ENCODE measurements around the gene RIT2. TPM values are rescaled to one million over a fixed set of nuclear protein-coding genes. Genes with fewer than 3 reads are reported as not detected.
"Not testable (repeated sequence)": the region's sequence is repeated elsewhere in the genome, so short reads cannot be mapped to it uniquely, and the experiment has no call there.

The RIT2 gene
- total RNA-seq, 1 donor from 2014 or later: not detected

DNA sequence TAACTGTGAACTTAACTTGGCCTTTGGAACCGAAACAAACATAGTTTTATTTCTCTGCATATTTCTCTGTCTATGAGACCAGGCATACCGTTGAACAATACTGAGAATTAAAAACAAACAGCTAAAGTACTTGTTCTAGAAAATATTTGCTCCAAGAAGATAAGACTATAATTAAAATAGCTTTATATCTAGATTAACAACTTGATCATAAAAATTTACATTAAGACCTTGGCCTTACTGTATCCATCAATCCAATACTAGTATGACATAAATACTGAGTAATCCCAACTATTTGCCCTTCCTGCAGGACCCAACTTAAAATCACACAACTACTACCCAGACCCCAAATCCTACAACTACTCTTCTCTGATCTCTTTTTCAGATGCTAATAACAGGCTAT lies 260.9 kb downstream of the RIT2 start:
- no peak for DNase-seq (ENCODE audit: low spot score)

- no peak for DNase-seq (ENCODE audit: low spot score)
Observed at GRCh38 chr18:42850174-42851083, 265.1 kb downstream of the RIT2 start.

DNA sequence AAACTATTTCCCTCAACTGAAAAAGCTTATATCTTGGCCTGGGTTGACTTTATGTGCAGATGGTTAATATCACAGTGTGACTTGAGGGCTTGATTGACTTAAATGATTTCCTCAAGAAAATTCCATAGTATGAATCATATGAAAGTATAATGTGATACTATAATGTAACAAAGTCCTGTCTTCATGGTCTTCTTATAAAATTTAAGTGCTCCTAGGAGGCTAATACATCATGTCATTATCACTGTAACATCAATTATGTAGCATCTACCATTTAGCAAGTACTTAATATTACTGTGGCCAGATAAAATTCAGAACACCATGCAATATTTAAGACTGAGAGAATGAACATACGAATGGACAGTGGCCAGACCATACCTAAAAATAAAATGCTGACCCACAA lies 276.1 kb downstream of the RIT2 start:
- DNase-seq (ENCODE audit: low spot score): no peak

GRCh38 chr18:42838546-42839145 lies 276.8 kb downstream of the RIT2 start:
- DNase-seq (ENCODE audit: low spot score): no peak

DNA sequence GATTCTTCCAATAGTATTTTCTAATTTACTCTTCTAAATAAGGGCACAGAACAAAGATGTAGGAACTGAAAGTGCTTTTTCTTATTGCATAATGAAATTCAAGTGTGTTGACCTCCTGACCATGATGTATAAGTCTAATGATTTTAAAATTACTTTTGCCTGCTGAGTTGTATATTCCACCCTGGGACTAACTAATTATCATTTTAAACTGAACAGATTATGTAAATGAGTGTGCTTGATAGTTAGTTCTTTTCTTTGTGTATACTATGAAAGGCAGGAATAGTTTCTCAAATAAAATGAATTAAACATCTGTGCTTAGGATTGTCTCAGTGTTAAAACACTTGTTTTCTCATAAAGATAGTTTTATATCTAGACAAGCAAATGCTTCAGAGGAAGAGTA lies 284.5 kb downstream of the RIT2 start:
- no peak for DNase-seq (ENCODE audit: low spot score)

DNA sequence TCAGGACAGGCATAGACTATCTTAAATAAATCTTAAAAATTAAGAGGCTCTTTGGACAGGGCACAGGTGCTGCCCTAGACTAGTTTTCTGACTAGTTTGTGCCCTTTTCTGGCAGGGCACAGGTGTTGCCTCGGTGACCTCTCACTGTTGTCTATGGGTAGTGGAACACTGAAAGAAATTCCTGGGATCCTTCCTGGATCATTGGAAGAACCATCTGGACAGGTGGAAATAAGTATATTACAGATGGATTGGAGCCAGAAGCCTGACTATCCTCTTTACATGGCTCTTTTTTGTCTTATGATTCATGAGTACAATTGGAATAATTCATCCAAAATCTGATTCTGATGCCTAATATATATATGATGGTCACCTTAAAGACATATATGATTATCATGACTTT lies 286.6 kb downstream of the RIT2 start:
- no peak for DNase-seq (ENCODE audit: low spot score)

GRCh38 chr18:42824178-42824577 lies 291.3 kb downstream of the RIT2 start:
- no peak for DNase-seq (ENCODE audit: low spot score)

DNA sequence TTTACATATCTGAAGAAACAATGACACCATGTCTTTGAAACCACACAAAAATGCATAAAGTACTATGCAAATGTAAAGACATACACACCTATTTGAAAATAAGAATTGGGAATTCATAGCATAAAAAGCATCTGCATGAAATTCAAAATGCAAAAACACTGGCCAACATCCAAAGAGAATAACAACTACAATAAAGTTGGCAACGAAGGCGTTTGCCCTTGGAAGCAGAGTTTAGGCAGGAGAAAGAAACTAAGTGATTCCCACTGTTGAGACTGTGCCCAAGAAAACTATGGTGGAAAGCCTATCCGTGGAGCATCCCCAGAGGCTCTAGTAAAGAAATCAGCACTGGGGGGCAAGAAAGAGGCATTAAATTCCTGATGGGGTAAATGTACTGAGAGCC lies 292.8 kb downstream of the RIT2 start:
- no peak for DNase-seq (ENCODE audit: low spot score)

GRCh38 chr18:42821492-42821891 lies 294.0 kb downstream of the RIT2 start:
- DNase-seq (ENCODE audit: low spot score): no peak

- DNase-seq (ENCODE audit: low spot score): no peak
Observed at GRCh38 chr18:42814618-42815017, 300.9 kb downstream of the RIT2 start.

- no peak for DNase-seq (ENCODE audit: low spot score)
Observed at GRCh38 chr18:42814184-42814583, 301.3 kb downstream of the RIT2 start.

- no peak for DNase-seq (ENCODE audit: low spot score)
Observed at GRCh38 chr18:42813570-42813969, 301.9 kb downstream of the RIT2 start.

GRCh38 chr18:42807887-42808286 lies 307.6 kb downstream of the RIT2 start:
- no peak for DNase-seq (ENCODE audit: low spot score)

DNA sequence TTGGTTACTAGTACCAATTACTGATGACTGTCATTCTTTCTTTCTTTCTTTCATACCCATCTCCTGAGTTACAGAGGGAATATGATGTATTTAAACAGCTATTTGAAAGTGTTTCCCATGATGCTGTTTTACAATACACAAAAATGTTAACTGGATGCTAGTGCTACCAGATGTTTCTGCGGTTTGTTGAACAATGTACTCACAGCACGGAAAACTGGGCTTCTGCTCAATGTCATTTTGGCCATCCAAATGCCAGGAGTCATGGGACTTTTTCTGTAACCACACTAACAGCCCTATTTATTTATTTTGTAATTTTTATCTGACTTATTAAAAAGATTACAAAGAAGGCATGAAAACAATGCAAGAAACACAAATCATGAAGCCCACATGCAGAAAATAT lies 313.8 kb downstream of the RIT2 start:
- no peak for DNase-seq (ENCODE audit: low spot score)

DNA sequence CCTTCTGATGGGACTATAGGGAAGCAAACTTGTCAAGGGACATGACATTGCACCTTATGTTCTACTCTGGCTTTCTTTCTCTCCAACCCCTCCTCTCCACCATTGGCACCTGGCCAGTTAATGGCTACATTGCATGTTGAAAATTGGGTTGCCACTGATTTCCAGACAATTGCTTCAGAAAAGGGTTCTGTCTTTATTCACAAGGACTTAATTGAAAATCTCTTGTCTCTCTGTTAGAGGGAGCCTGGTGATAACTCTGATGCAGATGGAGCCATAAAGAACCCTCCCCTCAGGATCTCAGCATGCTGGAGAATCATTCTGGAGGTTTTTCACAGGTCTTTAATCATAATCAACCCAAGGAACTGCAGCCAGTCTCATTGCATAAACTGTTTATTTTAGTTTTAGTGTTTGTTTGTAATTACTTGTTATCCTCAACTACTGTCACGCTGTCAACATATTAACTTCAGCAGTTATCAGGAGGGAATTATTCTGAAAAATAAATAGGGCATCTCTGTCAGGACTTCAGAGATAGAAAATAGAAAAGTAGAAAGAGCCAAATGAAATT lies 316.8 kb downstream of the RIT2 start:
- no peak for DNase-seq (ENCODE audit: low spot score)

- not testable (repeated sequence) for DNase-seq (ENCODE audit: low spot score)
Observed at GRCh38 chr18:42795213-42795789, 320.2 kb downstream of the RIT2 start.

GRCh38 chr18:42792731-42793130 lies 322.8 kb downstream of the RIT2 start:
- DNase-seq (ENCODE audit: low spot score): no peak

GRCh38 chr18:42784632-42785031 lies 330.9 kb downstream of the RIT2 start:
- no peak for DNase-seq (ENCODE audit: low spot score)

GRCh38 chr18:42782929-42783328 lies 332.6 kb downstream of the RIT2 start:
- DNase-seq (ENCODE audit: low spot score): no peak

- DNase-seq (ENCODE audit: low spot score): no peak
Observed at GRCh38 chr18:42781298-42781815, 334.1 kb downstream of the RIT2 start.

- no peak for DNase-seq (ENCODE audit: low spot score)
Observed at GRCh38 chr18:42780171-42780570, 335.3 kb downstream of the RIT2 start.

Data from mesenteric fat pad (tissue), 1 donor.